Left lung (tissue), 10 donors: ENCODE results near the gene PIANP. TPM values are rescaled to one million over a fixed set of nuclear protein-coding genes. Genes with fewer than 3 reads are reported as not detected.
"Not testable (repeated sequence)": the region's sequence is repeated elsewhere in the genome, so short reads cannot be mapped to it uniquely, and the experiment has no call there.

Experiments
- ATAC-seq: fragments of 200-7000 bp; cut with Tn5 transposase; one replicate; pipeline ENCODE4 v1.9.1; 2020; ENCODE audit warnings: moderate library complexity
- DNase-seq, 4 donors: peaks; one replicate each; pipeline ENCODE4 v3.0.0-alpha.2; 2013 to 2020
- H3K27ac ChIP-seq, 2 donors: fragments of 200-600 bp; sonication (generic) in 1 of 2; one replicate each; pipeline versions ENCODE4 v1.5.0 to v1.8.0; 2020 to 2021
- H3K27me3 ChIP-seq, 2 donors: fragments of 200-600 bp; sonication (generic) in 1 of 2; one replicate each; pipeline versions ENCODE4 v1.5.0 to v1.8.0; 2020 to 2021
- H3K36me3 ChIP-seq, 2 donors: fragments of 200-600 bp; sonication (generic) in 1 of 2; one replicate each; pipeline versions ENCODE4 v1.5.0 to v1.8.0; 2020 to 2021
- H3K4me1 ChIP-seq, 2 donors: fragments of 200-600 bp; one replicate each; pipeline ENCODE4 v1.8.0; 2021
- H3K4me3 ChIP-seq, 2 donors: fragments of 200-600 bp; sonication (generic) in 1 of 2; one replicate each; pipeline versions ENCODE4 v1.5.0 to v1.8.0; 2020 to 2021; ENCODE audit warnings: mild to moderate bottlenecking in 1 of 2
- H3K9me3 ChIP-seq, 2 donors: fragments of 200-600 bp; sonication (generic) in 1 of 2; one replicate each; pipeline versions ENCODE4 v1.5.0 to v1.8.0; 2020 to 2021
- intact Hi-C, 2 donors: fragments of 100-400 bp; cut with DNase I; formaldehyde crosslinking; loops; one replicate each; pipeline versions ENCODE4 v1.11.2 to v1.14.2; 2022
- polyA plus RNA-seq, 6 donors: library from polyadenylated mRNA; unstranded; fragments of 120-200 nt; gene quantifications; one replicate each; pipeline ENCODE4 v1.2.1, GENCODE V29; 2013; ENCODE audit not compliant: insufficient read length in 6 of 6
- total RNA-seq, 2 donors: library from RNA; stranded (reverse); fragmentation: NEBNext Ultra II Directional; extraction: Animal tissue kit (Norgen Biotek cat#: 25700); gene quantifications; one replicate each; pipeline ENCODE4 v1.2.1, GENCODE V29; 2021
- TF ChIP-seq, protein P1 (sequence below), 2 donors: fragments of 200-600 bp; sonication (generic) in 1 of 2; IDR thresholded peaks; one replicate each; pipeline versions ENCODE4 v1.5.0 to v1.8.0; 2021; ENCODE audit warnings: antibody characterized with exemption in 2 of 2
- donor health status: DM: no; HTN: yes; CAD: no.
- donor health status: DM: no; HTN: no; CAD: no.

The PIANP gene
- total and polyA plus RNA-seq, 8 donors = 0.18 to 8.0 (median 5.6) TPM

DNA sequence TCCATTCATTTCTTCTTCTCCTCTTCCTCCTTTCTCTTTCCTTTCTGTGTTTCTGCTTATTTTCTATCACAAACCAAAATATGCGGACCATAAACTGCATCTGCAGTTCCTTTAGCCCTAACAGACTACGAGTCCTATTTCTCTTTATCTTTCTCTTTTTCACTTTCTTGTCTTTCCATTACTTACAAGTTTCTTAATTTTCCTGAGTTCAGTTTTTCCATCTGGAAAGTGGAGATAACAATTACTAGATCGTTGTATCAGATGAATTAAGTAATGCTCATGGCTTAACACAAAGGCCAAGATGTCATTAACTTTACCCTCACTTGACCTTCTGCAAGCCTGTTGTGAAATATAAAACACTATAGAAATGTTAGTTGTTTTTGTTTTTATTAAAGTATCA lies 22.2 kb upstream of the PIANP start:
- intact Hi-C loops = no loop called here
- ATAC-seq (no peak), DNase-seq (no peak)
- peaks cover 0 to 10% of the 10 kb centered on the region in 2 donors for H3K36me3 ChIP-seq
- no peaks in the 10 kb centered on the region for H3K9me3 ChIP-seq
- peaks cover 0 to 10% of the 10 kb centered on the region in 2 donors for H3K27me3 ChIP-seq
- H3K4me3 ChIP-seq = no peak overlapping the region
- H3K4me1 ChIP-seq = peaks cover 7 to 20% of the 10 kb centered on the region in 2 donors
- TF ChIP-seq, protein P1, sequence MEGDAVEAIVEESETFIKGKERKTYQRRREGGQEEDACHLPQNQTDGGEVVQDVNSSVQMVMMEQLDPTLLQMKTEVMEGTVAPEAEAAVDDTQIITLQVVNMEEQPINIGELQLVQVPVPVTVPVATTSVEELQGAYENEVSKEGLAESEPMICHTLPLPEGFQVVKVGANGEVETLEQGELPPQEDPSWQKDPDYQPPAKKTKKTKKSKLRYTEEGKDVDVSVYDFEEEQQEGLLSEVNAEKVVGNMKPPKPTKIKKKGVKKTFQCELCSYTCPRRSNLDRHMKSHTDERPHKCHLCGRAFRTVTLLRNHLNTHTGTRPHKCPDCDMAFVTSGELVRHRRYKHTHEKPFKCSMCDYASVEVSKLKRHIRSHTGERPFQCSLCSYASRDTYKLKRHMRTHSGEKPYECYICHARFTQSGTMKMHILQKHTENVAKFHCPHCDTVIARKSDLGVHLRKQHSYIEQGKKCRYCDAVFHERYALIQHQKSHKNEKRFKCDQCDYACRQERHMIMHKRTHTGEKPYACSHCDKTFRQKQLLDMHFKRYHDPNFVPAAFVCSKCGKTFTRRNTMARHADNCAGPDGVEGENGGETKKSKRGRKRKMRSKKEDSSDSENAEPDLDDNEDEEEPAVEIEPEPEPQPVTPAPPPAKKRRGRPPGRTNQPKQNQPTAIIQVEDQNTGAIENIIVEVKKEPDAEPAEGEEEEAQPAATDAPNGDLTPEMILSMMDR (IDR thresholded peaks at IDR 0.05) = no peak
- H3K27ac ChIP-seq = no peak overlapping the region

DNA sequence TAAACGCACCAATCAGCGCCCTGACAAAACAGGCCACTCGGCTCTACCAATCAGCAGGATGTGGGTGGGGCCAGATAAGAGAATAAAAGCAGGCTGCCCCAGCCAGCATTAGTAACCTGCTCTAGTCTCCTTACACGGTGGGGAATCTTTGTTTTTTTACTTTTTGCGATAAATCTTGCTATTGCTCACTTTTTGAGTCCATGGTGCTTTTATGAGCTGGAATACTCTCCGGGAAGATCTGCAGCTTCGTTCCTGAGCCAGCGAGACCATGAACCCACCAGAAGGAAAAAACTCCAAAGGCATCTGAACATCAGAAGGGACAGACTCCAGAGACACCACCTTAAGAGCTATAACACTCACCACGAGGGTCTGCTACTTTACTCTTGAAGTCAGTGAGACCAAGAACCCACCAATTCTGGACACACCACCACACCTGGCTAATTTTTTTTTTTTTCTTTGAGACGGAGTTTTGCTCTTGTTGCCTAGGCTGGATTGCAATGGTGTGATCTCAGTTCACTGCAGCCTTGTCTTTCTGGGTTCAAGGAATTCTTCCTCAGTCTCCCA lies 16.3 kb upstream of the PIANP start:
- DNase-seq (no peak), ATAC-seq (no peak)
- no peaks in the 10 kb centered on the region for H3K4me1 ChIP-seq
- no peak overlapping the region for H3K4me3 ChIP-seq
- TF ChIP-seq, protein P1 (IDR thresholded peaks at IDR 0.05) = no peak
- H3K27me3 ChIP-seq = peaks cover 0 to 49% of the 10 kb centered on the region in 2 donors
- no peak overlapping the region for H3K27ac ChIP-seq
- no peaks in the 10 kb centered on the region for H3K9me3 ChIP-seq
- no peaks in the 10 kb centered on the region for H3K36me3 ChIP-seq
- intact Hi-C loops = no loop called here

DNA sequence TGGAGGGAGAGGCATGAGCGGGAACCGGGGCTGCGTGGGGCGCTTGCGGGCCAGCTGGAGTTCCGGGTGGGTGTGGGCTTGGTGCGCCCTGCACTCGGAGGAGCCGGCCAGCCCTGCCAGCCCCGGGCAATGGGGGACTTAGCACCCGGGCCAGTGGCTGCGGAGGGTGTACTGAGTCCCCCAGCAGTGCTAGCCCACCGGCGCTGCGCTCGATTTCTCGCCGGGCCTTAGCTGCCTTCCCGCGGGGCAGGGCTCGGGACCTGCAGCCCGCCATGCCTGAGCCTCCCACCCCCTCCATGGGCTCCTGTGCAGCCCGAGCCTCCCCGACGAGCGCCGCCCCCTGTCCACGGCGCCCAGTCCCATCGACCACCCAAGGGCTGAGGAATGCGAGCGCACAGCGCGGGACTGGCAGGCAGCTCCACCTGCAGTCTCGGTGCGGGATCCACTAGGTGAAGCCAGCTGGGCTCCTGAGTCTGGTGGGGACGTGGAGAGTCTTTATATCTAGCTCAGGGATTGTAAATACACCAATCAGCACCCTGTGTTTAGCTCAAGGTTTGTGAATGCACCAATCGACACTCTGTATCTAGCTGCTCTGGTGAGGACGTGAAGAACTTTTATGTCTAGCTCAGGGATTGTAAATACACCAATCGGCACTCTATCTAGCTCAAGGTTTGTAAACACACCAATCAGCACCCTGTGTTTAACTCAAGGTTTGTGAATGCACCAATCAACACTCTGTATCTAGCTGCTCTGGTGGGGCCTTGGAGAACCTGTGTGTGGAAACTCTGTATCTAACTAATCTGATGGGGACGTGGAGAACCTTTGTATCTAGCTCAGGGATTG lies 15.6 kb upstream of the PIANP start:
- DNase-seq, ATAC-seq, H3K36me3 ChIP-seq, H3K27ac ChIP-seq, H3K9me3 ChIP-seq, H3K4me1 ChIP-seq, intact Hi-C loops, H3K4me3 ChIP-seq: not testable (repeated sequence)
- H3K27me3 ChIP-seq = peaks cover 0 to 56% of the 10 kb centered on the region in 2 donors

DNA sequence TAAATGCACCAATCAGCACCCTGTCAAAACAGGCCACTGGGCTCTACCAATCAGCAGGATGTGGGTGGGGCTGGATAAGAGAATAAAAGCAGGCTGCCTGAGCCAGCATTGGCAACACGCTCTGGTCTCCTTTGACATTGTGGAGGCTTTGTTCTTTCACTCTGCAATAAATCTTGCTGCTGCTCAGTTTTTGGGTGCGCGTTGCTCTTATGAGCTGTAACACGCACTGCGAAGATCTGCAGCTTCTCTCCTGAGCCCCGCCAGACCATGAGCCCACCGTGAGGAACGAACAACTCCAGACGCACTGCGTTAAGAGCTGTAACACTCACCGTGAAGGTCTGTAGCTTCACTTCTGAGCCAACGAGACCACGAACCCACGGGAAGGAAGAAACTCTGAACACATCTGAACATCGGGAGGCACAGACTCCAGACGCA lies 8.4 kb upstream of the PIANP start:
- TF ChIP-seq, protein P1 (IDR thresholded peaks at IDR 0.05) = no peak
- no peaks in the 10 kb centered on the region for H3K9me3 ChIP-seq
- no peaks in the 10 kb centered on the region for H3K4me1 ChIP-seq
- H3K27me3 ChIP-seq = peaks cover 7 to 87% of the 10 kb centered on the region in 2 donors
- ATAC-seq (no peak), DNase-seq (no peak)
- intact Hi-C loops = no loop called here
- H3K27ac ChIP-seq = no peak overlapping the region
- H3K36me3 ChIP-seq = no peaks in the 10 kb centered on the region
- no peak overlapping the region for H3K4me3 ChIP-seq

DNA sequence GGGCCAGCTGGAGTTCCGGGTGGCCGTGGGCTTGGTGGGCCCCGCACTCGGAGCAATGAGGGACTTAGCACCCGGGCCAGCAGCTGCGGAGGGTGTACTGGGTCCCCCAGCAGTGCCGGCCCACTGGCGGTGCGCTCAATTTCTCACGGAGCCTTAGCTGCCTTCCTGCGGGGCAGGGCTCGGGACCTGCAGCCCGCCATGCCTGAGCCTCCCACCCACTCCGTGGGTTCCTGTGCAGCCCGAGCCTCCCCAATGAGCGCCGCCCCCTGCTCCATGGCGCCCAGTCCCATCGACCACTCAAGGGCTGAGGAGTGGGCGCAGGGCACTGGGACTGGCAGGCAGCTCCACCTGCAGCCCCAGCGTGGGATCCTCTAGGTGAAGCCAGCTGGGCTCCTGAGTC lies 7.7 kb upstream of the PIANP start:
- H3K9me3 ChIP-seq, intact Hi-C loops, DNase-seq, ATAC-seq, H3K4me3 ChIP-seq, H3K4me1 ChIP-seq, H3K27ac ChIP-seq, H3K36me3 ChIP-seq: not testable (repeated sequence)
- H3K27me3 ChIP-seq = peaks cover 14 to 87% of the 10 kb centered on the region in 2 donors

DNA sequence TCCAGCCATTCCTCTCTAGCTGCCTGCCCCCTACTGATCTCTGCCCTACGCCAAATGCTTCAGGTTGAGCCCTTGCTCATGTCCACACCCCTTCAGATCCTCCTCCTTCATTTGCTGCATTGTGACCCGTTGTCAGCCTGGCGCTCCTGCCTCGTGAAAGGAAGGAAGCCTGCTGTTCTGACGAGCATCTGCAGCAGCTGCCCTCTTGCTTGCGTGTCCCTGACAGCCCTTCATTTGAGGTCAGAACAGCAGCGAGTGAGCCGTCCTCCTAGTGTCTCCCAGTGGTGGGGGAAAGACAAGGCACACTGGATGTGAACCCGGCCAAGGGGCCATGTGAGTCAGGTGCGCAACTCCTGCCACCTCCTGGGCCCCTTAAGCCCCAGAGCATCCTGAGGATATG lies 3.0 kb upstream of the PIANP start:
- Histone ChIP-seq H3K9me3 (no peaks in the 10 kb centered on the region), H3K27ac (no peak overlapping the region), H3K4me3 (no peak overlapping the region), H3K27me3 (peaks cover 55 to 99% of the 10 kb centered on the region in 2 donors), H3K4me1 (peaks cover 6 to 15% of the 10 kb centered on the region in 2 donors), H3K36me3 (no peaks in the 10 kb centered on the region)
- ATAC-seq = no peak
- DNase-seq = no peak
- intact Hi-C loops = no loop called here
- TF ChIP-seq, protein P1 (IDR thresholded peaks at IDR 0.05) = no peak
